Tibial nerve (tissue), 4 donors: Measurements from ENCODE around the gene HIP1R. TPM values are rescaled to one million over a fixed set of nuclear protein-coding genes. Genes with fewer than 3 reads are reported as not detected.

Experiments
- DNase-seq, 2 donors: peaks; one replicate each; pipeline ENCODE4 v3.0.0-alpha.2; 2019; ENCODE audit warnings: low spot score in 2 of 2
- H3K27ac ChIP-seq, 4 donors: fragments of 200-600 bp; sonication (generic) in 3 of 4; one replicate each; pipeline ENCODE4 v1.5.1; 2017 to 2019; ENCODE audit warnings: mild to moderate bottlenecking in 1 of 4
- H3K27me3 ChIP-seq, 2 donors: fragments of 200-600 bp; sonication (generic) in 1 of 2; one replicate each; pipeline versions ENCODE4 v1.5.1 to v1.6.0; 2017 to 2019
- H3K36me3 ChIP-seq, 3 donors: fragments of 200-600 bp; sonication (generic); one replicate each; pipeline ENCODE4 v1.5.1; 2018 to 2019
- H3K4me1 ChIP-seq, 4 donors: fragments of 200-600 bp; sonication (generic) in 3 of 4; one replicate each; pipeline ENCODE4 v1.5.1; 2017 to 2019
- H3K4me3 ChIP-seq, 4 donors: fragments of 200-600 bp; sonication (generic) in 3 of 4; one replicate each; pipeline ENCODE4 v1.5.1; 2017 to 2019; ENCODE audit warnings: mild to moderate bottlenecking in 1 of 4, moderate library complexity in 1 of 4
- H3K9me3 ChIP-seq, 4 donors: fragments of 200-600 bp; sonication (generic) in 3 of 4; one replicate each; pipeline ENCODE4 v1.5.1; 2017 to 2019
- CTCF ChIP-seq, 5 experiments: fragments of 200-600 bp in 3 of 5; fragments of 450-650 bp in 2 of 5; sonication (generic) in 3 of 5; IDR thresholded peaks; one replicate each; pipeline ENCODE4 v1.5.1; 2016 to 2019; ENCODE audit warnings: antibody characterized with exemption in 5 of 5, mild to moderate bottlenecking in 3 of 5, moderate library complexity in 2 of 5
- EP300 ChIP-seq, 2 donors: sonication (generic); formaldehyde crosslinking; IDR thresholded peaks; one replicate each; pipeline ENCODE4 v1.6.1; 2017; ENCODE audit warnings: antibody characterized with exemption in 2 of 2, mild to moderate bottlenecking in 1 of 2
- POLR2A ChIP-seq, 2 donors: fragments of 450-650 bp; IDR thresholded peaks; one replicate each; pipeline ENCODE4 v1.6.1; 2017; ENCODE audit warnings: antibody characterized with exemption in 2 of 2, mild to moderate bottlenecking in 2 of 2, moderate library complexity in 2 of 2
- WGBS, 2 donors: methylation state at CpG; one replicate each; pipeline ENCODE4 v1.1.5; 2018; 5-methylcytosine and 5-hydroxymethylcytosine counted together
- total RNA-seq, 4 donors: library from RNA; depleted of rRNA; stranded (reverse); fragments of >200 nt; gene quantifications; one replicate each; pipeline ENCODE4 v1.1.0, GENCODE V29; 2016

Gene HIP1R
- total RNA-seq, 4 donors from 2014 or later: 10.3 to 22.5 (median 16.9) TPM

GRCh38 chr12:122886161-122886560 lies 50.9 kb downstream of the HIP1R start:
- Histone ChIP-seq H3K27ac (no peak overlapping the region), H3K4me3 (no peak overlapping the region), H3K27me3 (no peaks in the 10 kb centered on the region), H3K36me3 (no peaks in the 10 kb centered on the region), H3K9me3 (no peaks in the 10 kb centered on the region), H3K4me1 (peaks cover 0 to 96% (median 66%) of the 10 kb centered on the region in 4 donors)
- TF ChIP-seq EP300 (IDR thresholded peaks at IDR 0.05): no peak
- no peak for TF ChIP-seq POLR2A (IDR thresholded peaks at IDR 0.05)
- TF ChIP-seq CTCF (IDR thresholded peaks at IDR 0.05): no peak
- 70 to 74% methylated on average over 8 of the region's 8 CpGs for WGBS, 2 donors
- DNase-seq: no peak

- H3K4me1 ChIP-seq: peaks cover 0 to 96% (median 71%) of the 10 kb centered on the region in 4 donors
- 58 to 62% methylated on average over 10 of the region's 10 CpGs for WGBS, 2 donors
- TF ChIP-seq POLR2A (IDR thresholded peaks at IDR 0.05) (no peak), CTCF (IDR thresholded peaks at IDR 0.05) (no peak), EP300 (IDR thresholded peaks at IDR 0.05) (no peak)
- H3K9me3 ChIP-seq: no peaks in the 10 kb centered on the region
- no peaks in the 10 kb centered on the region for H3K27me3 ChIP-seq
- no peak for DNase-seq
- peak overlapping the region in 3 of 4 donors; percentile 72 to 98 (median 95) for H3K27ac ChIP-seq
- H3K36me3 ChIP-seq: no peaks in the 10 kb centered on the region
- H3K4me3 ChIP-seq: no peak overlapping the region
Observed at GRCh38 chr12:122886851-122887818, 51.9 kb downstream of the HIP1R start.

GRCh38 chr12:122887819-122888212 lies 52.6 kb downstream of the HIP1R start:
- peak overlapping the region in 1 of 4 donors; percentile 15 for H3K4me3 ChIP-seq
- peak overlapping the region in 3 of 4 donors; percentile 72 to 98 (median 95) for H3K27ac ChIP-seq

GRCh38 chr12:122888232-122888752 lies 53.0 kb downstream of the HIP1R start:
- peak overlapping the region in 1 of 4 donors; percentile 15 for H3K4me3 ChIP-seq
- TF ChIP-seq EP300 (IDR thresholded peaks at IDR 0.05): peak in 1 of 2 donors; percentile 57
- no peak for TF ChIP-seq CTCF (IDR thresholded peaks at IDR 0.05)
- peak overlapping the region; percentile 50 to 98 (median 84) for H3K27ac ChIP-seq
- no peaks in the 10 kb centered on the region for H3K27me3 ChIP-seq
- peaks cover 0 to 96% (median 78%) of the 10 kb centered on the region in 4 donors for H3K4me1 ChIP-seq
- H3K36me3 ChIP-seq: no peaks in the 10 kb centered on the region
- 32% methylated on average over 12 of the region's 12 CpGs for WGBS, 2 donors
- no peak for DNase-seq
- no peaks in the 10 kb centered on the region for H3K9me3 ChIP-seq

More at GRCh38 chr12:122887819-122888212, 52.6 kb downstream of the HIP1R start:
- Histone ChIP-seq H3K9me3 (no peaks in the 10 kb centered on the region), H3K4me1 (peaks cover 0 to 96% (median 75%) of the 10 kb centered on the region in 4 donors), H3K36me3 (no peaks in the 10 kb centered on the region), H3K27me3 (no peaks in the 10 kb centered on the region)
- TF ChIP-seq EP300 (IDR thresholded peaks at IDR 0.05) (no peak), CTCF (IDR thresholded peaks at IDR 0.05) (no peak), POLR2A (IDR thresholded peaks at IDR 0.05) (no peak)
- DNase-seq: no peak
- 73% methylated on average over 5 of the region's 5 CpGs for WGBS, 2 donors
